Central memory CD4-positive, alpha-beta T cell (primary cell): ENCODE measurements around the gene GTF3A.

Experiments used
- DNase-seq: peaks from one replicate; pipeline ENCODE4 v3.0.0; 2022

Gene GTF3A

GRCh38 chr13:27405546-27406134, 18.8 kb upstream of the GTF3A start:
- DNase-seq, result no peak

DNA sequence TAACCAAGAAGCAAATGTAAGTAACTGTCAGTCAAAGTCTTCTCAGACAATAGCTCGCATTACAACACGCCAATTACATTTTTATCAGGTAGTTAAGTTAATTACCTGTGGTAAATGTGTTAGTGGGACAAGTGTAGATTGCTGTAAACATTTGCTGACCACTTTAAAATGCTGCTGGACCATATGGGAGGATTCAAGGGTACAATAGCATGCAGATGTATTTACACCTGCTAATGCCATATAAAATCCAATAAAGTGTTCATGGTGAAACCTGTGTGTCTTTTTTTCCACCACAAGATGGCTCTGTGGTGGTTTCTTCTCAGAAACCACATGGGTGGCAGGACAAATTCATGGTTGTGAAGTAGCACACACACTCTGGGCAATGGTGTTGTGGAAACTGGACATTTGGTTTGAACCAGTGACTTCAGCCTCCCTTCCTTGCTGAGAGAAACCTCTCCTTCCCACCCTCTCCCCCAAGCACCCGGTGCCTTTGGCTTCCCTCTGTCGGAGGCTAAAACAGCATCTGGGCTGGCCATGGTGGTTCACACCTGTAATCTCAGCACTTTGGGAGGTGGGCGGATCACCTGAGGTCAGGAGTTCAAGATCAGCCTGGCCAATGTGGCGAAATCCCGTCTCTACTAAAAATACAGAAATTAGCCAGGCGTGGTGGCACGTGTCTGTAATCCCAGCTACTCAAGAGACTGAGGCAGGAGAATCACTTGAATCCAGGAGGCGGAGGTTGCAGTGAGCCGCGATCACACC, 18.1 kb upstream of the GTF3A start:
- peak; percentile 46 for DNase-seq

DNA sequence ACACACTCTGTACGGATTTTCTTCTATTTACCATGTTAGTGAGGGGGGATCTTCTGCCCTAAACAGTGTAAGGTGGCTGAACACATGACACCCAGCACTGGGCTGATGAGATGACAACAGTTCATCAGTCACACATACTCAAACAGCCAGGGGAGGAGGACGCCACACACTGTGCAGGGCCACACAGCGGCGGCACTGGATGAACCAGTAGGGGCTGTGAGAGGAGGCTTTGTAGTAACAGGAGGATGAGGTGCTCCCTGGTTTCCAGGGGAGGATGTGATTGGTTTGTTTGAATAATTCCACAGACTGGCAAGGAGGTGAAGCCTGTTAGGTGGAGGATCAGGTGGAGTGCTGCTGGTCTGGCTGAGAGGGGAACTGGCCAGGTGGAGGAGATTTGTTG, 16.3 kb upstream of the GTF3A start:
- DNase-seq, result no peak

DNA sequence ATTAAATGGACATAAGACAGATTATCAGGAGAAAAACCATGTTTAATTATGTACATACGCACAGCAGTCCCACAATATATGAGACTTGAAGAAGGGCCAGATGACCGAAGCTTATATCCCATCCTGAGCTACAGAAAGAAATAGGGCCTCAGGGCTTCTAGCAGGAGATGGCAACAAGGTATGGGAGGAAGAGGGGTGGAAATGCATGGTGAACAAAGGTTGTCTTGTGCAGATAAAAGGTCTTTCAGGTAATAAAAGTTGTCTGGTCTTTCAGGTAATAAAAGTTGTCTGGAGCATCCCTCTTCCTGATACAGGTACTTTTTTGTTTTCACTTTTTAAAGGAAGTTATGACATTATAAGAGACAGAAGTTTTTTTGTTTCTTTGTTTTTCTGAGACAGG, 15.4 kb upstream of the GTF3A start:
- DNase-seq, result no peak

DNA sequence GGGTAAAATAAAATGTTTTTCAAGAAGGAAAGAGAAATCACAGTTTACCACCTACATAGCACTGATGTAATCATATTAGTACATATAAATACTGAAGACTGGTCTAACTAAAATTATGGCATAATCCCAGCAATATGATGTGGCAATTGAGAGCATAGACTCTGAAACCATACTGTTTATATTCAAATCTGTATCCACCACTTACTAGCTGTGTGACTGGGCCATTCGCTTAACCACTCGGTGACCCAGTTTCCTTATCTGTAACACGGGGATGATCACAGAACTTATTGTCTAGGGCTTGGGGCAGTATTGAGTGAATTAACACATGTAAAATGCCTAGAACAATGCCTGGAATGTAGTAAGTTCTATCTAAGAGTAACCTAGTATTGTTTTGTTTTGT, 13.1 kb upstream of the GTF3A start:
- no peak for DNase-seq

DNA sequence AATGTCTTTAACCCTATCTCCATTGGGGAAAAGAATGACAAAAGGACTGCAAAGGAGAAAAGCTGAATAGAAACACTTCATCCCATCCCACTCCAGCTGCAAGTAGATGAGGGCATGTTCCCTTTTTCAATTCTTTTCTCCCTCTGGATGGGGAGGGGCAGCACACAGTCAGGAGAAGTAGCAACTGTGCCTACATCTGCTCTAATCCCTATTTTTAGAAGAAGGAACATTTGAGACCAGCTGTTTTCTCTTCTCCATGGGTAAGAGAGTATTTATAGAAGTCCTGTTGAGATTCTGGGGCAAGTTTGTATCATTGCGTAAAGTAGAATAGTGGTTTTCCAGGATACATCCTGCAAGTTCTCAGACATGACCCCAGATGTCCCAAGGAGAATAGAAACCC, 9.3 kb upstream of the GTF3A start:
- no peak for DNase-seq

DNA sequence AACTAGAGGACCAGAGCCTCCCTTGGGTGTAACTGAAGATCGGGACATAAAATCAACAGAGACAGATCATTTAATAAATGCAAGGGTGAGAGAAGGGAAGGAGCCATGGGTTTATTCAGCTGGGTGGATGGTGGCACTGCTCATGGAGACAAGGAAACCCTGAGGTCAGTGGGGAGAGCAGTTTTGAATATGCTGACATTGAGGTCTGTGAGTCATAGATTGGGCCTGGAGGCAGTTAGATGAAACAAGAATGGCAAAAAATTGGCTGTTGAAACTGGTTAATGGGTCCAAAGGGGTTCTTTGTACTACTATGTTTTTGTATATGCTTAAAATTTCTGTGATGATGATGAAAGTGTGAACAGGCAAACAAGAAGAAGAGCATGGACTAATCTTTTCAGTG, 5.1 kb upstream of the GTF3A start:
- no peak for DNase-seq

DNA sequence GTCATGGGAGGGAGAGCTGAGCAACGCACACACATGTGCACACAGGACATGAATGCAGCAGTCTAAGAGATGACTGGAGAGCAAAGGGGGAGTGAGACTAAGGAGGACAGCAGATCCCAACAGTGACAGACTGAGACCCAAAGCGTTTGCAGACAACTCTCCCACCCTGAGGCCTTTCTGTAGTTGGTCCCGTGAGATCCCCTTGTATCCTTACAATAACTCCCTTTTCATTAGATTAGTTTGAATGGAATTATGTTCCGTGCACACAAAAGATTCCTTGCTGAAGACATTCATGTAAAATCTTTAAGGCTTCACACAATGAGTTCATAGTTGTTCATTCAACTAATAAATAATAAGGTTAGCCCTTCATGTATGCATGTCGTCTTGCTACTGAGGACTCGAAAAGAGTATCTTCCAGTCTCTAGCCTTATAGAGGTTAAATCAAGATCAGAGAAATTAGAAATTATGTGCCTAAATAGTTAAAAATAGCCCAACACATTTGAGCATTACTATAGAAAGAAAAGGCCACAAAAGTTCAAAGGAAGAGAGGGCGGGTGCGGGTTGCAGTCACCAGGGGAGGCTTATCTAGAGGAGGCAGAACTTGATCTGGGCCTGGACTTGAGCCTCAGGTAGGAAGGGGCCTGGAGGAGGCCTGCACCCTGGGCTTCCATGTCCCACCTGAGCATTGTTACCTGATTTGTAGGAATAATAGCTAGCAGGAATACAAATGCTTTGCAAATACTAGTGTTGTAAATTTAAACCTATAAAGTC, 3.1 kb upstream of the GTF3A start:
- no peak for DNase-seq

- DNase-seq, result no peak
Observed at GRCh38 chr13:27423333-27423732, 1.1 kb upstream of the GTF3A start.

DNA sequence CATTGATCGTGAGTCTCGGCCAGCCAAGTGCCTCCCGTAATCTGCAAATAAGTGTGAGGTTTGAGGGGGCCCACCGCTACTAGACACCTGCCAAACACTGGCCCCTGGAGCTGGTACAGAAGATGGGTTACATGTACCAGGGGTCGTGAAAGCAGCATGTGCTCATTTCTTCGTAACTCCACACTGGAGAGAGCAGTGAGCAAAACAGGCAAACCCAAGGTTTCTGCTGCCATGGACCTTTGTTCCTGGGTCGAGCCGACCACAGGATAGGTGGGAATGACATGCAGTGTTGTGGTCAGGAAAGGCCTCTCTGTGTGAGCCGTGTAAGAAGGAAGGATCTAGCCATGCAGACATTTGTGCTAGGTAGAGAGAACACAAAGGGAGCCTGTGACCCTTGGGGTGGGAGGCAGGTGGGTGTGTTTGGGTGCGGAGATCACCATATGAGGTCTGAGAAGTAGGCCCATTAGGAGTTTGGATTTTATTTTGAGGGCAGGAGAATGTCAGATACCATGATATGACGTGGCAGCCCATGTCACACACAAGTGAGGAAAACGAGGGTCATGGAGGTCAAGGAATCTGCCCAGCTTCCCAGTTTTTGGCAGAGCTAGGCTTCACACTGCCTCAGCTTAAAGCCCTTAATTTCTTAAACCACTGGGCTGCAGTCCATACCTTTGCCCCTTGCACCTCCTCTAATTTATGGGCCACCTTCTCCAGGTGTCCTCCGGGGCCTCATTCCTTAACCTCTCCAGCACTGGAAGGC, 919 bp downstream of the GTF3A start:
- no peak for DNase-seq

DNA sequence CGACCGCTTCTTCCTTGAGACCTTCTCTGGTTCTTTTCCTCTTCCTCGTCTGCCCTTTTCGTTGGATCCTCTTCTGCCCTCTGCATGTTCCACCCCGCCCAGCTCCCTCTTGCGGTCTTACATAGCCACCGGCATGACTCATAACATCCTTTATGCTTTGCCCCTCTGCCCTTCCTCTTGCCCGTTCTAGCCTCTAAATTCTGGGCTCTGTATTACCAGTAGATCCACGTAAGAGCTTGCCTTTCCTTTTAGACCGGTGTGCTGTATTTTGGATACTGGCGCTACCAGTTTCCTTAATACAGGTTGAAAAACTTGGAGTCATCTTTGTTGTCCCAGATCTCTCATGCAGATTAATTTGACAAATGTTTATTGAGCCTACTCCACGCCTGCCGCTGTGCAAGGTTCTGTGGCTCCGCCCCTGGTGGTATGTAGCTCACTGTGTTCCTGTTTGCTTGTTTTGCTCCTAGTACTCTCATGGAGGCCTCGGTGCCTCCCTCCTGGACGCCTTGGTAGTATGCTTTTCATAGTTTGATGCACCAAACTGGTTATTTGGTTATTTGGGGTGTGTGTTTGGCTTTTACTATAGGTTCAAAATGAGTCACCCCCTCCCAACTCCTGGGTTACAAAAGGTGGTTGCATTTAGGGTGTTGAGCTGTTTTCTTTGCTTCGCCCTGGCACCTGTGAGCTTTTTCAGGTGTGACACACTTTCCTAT, 1.7 kb downstream of the GTF3A start:
- DNase-seq, result peak; percentile 82

- no peak for DNase-seq
Observed at GRCh38 chr13:27427641-27428040, 3.2 kb downstream of the GTF3A start.

GRCh38 chr13:27428160-27428559, 3.7 kb downstream of the GTF3A start:
- DNase-seq, result no peak

GRCh38 chr13:27432180-27432579, 7.8 kb downstream of the GTF3A start:
- no peak for DNase-seq

DNA sequence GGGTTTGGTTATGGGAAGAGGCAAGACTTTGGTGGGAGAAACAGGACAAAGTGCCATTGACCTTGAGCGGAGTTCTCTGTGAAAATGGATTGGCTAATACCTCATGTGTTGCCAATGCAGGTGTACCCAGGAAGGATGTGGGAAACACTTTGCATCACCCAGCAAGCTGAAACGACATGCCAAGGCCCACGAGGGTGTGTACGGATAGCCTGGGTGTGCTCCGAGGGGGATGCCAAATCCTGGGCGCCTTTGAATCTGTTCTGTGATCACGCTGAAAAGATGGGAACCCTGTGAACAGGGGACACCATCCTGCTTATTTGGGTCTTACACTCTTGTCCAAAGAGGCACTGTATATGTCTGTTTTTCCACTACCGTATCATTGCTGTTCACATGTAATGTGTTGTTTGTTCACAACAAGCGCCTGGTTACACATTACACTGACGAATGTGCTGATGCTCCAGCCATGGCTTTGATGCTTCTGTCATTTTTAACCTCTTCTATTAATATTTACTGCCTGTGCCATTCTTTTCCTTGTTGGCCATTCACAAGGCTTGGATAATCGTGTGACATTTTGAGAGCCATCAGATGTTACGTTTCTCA, 8.3 kb downstream of the GTF3A start:
- DNase-seq, result peak; percentile 57

DNA sequence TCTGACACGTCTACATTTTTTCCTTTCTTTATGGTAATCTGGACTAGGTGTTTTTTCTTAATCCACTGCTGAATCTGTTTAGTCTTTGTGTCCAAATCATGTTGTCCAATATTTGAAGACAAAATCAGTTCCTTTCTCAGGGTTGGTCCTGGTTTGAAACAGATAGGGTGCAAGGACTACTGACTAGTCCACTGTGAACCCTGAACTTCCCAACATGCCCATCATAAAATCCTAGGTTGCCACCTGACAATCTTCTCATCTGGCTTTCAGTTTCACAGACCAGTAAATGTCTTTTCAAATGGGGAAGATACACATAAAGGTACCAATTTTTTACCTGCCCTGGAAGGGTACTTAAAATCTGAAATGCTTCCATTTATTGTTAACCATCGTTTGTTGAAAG, 12.7 kb downstream of the GTF3A start:
- no peak for DNase-seq

GRCh38 chr13:27440408-27440807, 16.0 kb downstream of the GTF3A start:
- no peak for DNase-seq

- peak; percentile 49 for DNase-seq
Observed at GRCh38 chr13:27442071-27442647, 17.7 kb downstream of the GTF3A start.

- DNase-seq, result no peak
Observed at GRCh38 chr13:27442797-27443196, 18.4 kb downstream of the GTF3A start.

DNA sequence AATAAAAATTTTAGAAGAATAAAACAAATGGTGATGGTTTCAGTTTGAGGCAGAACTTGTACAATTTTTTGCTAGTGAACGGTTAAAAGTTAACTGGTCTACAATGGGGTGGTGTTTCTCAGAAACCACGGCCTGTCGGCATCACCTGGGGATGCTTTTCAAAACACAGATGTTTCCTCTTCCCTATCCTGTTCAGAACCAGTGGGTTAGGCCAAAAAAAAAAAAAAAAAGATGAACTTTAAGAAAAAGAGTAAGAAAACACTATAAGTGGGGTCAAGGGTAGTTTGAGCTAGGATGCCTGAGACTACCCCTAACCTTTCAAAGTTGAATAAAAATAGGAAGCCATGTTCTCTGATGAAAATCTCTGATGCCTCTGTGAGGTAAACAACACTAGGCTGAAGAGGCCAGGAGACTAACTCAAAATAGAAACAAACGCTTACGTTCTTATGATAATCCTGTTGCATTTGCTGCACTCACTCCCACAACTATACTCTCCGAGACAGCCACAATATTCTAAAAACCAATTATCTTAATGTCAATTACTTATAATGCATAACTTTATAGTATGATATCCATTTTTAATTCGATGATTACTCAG, 22.7 kb downstream of the GTF3A start:
- peak; percentile 47 for DNase-seq

DNA sequence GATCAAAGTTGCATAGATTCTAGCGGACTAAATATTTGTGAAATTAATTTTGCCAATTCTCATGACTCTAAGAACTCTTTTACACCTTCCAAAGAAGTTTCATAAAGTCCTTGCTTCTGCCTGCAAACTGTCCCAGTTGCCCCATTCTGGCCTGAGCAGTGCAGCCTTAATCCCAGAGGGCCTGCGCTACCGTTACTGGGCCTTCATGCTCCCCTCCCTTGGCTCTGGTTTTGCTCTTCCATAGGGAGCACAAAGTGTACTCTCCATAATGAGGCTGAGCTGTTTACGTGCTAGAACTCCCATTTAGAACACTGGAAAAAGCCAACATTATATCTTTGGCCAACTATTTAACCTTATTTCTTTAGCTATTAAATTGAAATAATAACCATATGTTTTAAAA, 23.9 kb downstream of the GTF3A start:
- no peak for DNase-seq
